Effector CD8-positive, alpha-beta T cell (primary cell): ENCODE results near the gene MLKL.
A peak's percentile ranks its signal among the peaks of the same experiment; 100 is the strongest.
"Not testable (repeated sequence)": the region's sequence is repeated elsewhere in the genome, so short reads cannot be mapped to it uniquely, and the experiment has no call there.

Source experiments
- DNase-seq: peaks from one replicate; lab custom pipeline; 2025; lab: John Stamatoyannopoulos, UW

The MLKL gene

DNA sequence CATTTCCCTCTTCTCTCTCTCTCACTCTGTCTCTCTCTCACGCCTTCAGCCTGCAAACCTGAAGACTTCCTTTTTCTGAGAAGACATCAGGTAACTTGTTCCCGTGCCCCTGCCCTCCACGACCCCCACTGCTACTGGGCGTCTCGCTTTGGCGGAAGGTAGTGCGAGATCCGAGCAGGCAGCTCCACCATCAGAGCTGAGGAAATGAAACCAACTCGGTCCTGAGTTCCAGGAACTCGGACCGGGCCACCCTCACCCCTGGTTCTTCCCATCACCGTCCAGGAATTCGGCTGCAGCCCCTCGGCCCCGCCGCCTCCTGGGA, 585 bp downstream of the MLKL start:
- no peak for DNase-seq

DNA sequence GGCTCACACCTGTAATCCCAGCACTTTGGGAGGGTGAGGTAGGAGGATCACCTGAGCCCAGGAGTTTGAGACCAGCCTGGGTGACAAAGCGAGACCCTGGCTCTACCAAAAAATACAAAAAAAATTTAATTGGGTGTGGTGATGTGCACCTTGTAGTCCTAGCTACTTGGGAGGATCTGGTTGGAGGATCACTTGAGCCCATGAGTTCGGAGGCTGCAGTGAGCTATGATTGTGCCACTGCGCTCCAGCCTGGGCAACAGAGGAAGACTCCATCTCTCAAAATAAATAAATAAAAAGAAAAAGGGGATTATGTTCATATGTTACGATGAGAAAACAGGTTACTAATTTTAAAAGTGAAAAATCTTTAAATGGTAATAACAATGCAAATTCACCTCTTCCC, 996 bp downstream of the MLKL start:
- DNase-seq: no peak

DNA sequence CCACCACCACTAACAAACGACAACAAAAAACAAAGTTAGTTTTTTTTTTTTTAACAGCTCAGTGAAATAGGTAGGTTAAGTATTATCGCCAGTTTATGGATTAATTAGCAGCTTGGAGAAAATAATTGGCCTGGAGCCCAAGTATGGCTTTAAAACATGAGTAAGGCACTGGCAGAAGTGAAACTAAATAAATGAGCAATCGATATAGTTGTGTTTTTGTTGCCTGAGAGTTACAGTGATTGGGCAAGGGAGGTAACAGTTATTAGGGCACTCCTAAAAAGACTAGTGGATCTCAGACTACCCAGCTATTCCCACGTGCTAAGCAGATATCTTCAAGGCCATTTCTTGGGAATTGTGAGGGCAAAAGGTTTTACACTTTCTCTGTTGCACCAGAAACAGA, 2.4 kb downstream of the MLKL start:
- no peak for DNase-seq

DNA sequence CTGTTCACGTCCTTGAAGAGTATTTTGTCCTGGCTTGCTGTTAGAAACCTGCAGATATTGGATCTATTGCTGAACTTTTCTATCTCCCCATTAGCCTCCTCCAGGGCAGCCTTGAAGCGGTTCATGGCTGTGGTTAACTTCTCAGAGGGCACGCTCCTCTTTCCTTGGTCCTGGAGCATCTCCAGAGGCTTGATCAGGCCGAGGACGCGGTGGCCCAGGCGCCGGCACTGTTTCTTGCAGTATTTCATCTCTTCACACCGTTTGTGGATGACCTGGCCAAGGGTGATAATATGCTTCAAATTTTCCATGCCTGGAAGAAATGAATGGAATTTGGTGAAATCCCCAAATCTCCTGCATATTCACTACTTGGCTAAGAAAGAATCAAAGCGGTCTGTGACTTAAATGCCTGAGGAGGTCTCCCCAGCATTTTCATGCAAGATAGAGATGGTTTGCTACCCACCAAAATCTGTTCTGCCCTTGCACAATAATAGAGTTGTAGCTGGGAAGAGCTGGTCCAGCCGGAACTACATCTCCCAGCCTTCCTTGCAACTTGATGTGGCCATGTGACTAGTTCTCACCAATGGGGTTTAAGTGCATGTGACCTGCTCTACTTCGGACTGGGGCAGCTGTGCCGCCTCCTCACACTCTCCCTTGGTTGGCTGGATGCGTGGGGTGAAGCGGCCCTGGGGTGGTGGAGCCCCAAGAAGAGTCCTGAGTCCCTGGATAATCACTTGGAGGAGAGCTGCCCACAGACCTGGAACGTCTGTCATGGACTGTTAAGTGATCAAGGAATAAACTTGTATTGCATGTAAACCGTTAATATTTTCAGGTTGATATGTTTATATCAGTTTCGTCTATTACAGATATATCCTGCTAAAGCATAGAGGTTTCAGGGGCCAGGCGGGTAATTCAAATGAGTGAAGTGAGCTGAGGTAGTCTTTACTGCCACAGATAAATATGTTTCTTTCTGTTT, 4.9 kb downstream of the MLKL start:
- DNase-seq: peak; percentile 39

DNA sequence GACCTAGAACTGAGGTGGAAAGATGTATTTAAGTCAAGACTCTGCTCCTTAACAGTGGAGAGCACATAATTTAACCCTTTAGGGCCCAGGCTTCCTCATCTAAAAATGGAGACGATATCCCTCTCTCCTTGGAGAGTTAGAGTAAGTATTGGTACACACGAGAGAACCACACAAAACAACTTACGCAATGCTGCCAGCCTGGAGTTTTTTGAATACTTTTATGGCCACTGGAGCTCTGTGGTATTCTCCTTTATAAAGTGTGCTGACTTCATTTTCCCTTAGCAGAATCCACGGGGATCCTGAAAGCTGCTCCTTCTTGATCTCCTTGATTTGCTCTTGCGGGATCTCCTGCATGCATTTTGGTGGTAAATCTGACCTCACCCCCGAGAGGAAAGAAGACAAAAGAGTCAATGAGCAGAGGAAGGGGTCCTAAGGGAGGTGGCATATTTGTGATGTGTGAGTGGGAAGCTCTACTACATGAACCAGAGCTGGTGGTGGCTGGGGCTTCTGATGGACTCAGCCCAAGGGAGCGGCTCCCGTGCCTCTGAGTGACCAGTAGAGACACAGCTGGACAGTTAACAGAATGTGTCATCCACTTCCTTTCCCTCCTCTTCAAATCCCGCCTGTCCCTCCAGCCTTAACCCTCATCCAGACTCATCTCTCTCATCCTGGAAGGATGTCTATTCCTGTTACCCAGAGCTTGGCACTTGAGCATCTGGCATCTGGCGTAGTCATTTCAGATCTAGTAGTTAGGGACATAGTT, 9.4 kb downstream of the MLKL start:
- no peak for DNase-seq

DNA sequence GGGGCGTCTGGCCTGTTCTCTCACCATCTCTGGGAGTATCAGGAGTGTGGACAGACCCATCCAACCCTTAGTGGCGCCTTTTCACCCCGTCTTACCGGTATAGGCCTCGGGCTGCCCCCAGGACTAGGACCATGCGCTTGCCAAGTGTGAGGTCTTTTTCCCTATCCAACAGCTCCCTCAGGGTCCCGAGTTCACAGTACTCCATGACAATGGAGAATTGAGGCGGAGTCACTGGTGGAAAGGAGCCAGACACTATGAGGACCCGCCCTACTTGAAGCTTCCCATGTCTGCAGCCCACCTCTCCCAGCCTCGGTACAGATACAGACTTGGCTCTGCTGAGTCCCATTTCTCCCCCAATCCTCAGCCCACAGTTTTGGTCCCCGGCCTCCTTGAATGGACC, 18.1 kb downstream of the MLKL start:
- no peak for DNase-seq

DNA sequence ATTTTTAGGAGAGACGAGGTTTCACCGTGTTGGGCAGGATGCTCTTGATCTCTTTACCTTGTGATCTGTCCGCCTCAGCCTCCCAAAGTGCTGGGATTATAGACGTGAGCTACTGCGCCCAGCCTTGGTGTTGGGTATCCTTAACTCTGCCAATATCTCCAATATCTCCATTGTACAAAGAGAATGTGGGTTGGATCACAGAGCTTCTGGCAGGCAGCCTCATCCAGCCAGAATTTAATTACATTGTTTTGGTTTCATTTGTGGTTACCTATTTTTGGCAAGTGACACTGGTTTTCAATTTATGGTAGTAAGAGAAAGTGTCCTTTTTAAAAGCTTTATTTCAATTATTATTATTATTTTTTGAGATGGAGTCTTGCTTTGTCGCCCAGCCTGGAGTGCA, 20.0 kb downstream of the MLKL start:
- DNase-seq: no peak

DNA sequence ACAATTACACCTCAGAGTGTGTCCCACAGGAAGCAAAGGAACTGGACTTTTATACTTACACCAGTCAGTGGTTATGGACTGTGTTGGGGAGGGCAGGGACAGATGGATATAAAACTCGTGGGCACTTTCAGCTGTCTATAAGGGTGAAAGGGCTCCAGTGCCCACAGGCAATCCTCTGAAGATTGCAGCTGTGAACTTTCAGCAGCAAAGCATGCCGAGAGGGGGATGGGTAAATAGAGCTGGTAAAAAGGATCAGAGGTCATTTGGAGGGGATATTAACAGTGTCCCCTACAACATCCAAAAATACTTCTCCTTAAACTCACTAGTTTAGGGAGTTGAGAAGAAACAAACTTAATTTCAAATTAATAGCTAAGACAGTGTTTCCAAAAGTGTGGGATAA, 20.7 kb downstream of the MLKL start:
- DNase-seq: no peak

DNA sequence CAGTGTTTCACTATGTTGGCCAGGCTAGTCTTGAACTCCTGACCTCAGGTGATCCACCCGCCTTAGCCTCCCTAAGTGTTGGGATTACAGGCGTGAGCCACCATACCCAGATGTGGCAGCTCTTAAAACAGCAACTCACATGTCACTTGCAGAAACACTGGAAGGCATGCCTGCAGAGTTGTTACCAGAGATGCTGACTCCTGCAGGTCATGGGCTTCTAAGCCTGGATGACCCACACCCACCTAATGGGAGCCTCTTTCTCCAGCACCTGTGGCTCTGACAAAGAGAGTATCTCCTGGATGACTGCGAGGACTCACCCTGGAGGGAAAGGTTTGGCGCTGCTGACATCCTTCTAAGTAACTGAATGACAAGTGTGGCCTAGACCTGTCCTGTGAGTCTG, 22.8 kb downstream of the MLKL start:
- no peak for DNase-seq

DNA sequence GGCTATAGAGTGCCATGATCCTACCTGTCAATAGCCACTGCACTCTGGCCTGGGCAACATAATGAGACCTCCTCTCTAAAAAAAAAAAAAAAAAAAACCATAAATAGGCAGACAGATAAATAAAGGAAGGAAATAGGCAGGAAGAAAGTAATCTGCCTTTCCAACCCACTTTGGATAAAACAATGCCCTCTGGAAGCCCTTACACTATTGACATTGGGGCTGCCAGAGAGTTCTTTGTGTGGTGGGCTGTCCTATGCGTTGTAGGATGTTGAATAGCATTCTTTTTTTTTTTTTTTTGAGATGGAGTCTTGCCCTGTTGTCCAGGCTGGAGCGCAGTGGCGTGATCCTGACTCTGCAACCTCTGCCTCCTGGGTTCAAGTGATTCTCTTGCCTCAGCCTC, 26.8 kb downstream of the MLKL start:
- no peak for DNase-seq

DNA sequence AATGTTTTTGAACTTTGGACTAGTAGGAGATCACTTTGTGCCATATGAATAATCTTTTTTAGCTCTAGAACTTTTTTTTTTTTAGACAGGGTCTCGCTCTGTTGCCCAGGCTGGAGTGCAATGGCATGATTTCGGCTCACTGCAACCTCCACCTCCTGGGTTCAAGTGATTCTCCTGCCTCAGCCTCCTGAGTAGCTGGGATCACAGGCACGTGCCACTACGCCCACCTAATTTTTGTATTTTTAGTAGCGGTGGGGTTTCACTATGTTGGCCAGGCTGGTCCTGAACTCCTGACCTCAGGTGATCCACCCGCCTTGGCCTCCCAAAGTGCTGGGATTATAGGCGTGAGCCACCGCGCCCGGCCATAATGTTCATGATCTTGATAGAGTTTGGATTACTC, 31.8 kb downstream of the MLKL start:
- not testable (repeated sequence) for DNase-seq

DNA sequence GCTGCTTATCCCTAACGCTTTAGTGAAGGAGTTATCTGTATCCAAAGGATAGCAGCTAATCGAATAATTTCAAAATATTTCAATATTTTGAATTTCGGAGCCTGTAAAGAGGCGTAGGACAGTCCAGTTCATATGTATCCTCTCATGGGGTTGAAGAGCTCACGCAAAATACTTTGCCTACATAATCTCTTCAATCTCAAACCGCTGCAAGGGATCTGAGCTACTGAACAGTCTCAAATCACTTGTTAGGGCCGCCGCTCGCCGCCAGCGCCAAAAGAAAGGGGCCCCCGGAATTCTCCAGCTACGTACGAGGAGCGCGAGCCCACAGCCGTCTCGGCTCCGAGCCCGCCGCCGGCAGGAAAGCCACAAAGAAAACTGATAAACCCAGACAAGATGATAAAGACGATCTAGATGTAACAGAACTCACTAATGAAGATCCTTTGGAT, 33.4 kb downstream of the MLKL start:
- DNase-seq: peak; percentile 3

DNA sequence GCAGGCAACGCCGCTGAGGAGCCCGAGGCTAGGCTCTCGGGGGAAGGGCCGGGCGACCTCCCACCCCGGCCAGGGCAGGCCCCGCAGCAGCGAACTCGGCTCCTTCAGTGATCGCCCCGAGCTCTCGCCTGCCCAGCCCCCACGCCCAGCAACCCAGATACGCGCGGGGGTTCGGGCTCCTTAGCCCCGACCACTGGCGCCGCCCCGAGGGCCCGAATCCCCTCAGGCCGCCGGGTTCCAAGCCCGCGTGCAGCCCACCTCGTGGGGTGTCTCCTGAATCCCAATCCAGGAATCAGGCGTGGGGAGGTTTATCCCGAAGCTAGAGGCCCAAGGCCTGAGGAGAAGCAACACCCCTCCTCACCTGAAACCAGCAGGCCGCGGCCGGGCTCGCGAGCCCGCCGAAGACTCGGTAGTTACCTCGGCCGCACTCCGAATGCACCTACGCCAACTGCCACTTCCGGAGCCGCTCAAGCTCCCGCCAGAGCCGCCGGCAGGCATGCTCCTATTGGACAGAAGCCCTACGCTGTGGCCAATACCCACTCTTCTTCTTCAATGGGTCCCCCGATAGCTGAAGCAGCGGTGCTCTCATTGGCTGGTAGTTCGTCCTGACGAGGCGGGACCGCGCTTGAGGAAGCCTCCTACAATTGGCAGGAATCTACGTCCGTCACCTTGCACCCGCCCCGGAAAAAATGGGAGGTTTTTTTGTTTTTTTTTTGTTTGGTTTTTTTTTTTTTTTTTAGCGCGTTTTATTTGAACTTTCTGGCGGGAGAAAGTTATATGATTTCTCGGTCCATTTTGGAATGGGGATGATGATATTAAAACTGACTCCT, 34.0 kb downstream of the MLKL start, which contains the start of gene RFWD3:
Gene RFWD3 (minus strand): TSS at position 453 of the 830 bp plus-strand sequence. CDS start 5,428 bp downstream, outside the sequence.
- DNase-seq: peak; percentile 95

DNA sequence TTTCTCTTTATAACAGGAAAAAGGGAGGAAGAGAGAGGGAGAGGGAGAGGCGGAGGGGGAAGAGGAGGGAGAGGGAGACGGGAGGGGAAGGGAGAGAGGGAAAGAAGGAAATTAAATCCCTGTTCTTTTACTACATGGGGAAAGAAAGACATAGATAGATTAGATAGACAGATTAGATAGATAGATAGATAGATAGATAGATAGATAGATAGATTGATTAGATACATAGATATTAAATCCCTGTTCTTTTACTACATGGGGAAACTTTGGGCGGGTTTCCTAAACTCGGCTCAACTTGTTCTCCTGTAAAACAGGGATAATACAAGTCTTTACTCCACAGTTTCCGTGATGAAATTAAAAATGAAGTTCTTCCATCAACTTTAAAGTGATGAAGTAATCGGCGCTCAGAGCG, 34.6 kb downstream of the MLKL start:
- no peak for DNase-seq

DNA sequence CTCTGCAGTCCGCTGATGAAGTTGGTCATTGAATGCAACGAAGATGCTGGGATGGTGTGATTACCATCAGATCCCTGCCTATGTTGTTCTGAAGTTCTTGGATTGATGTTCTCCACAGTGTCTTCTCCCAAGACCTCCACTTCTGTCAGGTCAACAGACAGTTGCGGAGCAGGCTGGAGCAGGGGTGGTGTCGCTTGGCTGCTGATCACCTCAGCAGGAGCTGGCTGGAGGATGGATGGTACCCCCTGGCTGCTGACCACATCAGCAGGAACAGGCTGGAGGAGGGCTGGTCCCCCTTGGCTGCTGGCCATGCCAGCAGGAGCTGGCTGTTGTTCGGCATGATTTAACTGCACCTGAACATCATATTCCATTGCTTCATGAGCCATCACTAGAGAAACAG, 39.6 kb downstream of the MLKL start:
- no peak for DNase-seq

DNA sequence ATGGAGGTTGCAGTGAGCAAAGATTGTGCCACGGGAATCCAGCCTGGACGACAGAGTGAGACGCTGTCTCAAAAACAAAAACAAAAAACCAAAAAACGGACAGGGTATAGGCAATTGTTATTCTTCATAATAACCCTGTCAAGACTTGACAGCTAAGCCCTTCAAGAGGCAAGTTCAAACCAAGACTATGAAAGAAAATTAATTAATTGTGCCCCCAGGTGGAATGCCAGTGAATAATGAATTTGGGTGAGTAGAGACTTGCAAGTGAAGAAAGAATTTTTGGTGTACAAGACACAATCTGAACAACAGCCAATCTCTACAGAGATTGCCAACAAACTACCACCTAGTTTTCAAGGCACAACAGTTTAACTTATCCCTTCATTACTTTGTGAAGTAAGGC, 40.3 kb downstream of the MLKL start:
- DNase-seq: no peak

DNA sequence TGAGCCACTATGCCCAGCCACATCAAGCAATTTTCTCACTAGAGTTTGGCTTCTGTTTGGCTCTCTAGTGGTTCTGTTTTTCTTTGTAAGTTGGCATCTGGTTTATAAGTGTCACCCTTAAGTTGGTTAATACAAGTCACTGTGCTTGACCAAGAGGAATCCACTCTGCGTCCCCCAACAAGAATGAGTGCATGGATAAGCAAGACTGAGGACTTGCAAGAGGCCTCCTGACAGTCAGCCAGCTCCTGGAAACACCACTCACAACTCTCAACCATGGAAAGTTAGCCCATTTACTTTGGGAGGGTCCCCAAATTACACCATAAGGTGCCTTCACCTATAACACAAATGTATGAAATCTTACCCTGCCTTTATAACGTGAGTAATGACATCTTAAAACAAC, 41.6 kb downstream of the MLKL start:
- DNase-seq: no peak

DNA sequence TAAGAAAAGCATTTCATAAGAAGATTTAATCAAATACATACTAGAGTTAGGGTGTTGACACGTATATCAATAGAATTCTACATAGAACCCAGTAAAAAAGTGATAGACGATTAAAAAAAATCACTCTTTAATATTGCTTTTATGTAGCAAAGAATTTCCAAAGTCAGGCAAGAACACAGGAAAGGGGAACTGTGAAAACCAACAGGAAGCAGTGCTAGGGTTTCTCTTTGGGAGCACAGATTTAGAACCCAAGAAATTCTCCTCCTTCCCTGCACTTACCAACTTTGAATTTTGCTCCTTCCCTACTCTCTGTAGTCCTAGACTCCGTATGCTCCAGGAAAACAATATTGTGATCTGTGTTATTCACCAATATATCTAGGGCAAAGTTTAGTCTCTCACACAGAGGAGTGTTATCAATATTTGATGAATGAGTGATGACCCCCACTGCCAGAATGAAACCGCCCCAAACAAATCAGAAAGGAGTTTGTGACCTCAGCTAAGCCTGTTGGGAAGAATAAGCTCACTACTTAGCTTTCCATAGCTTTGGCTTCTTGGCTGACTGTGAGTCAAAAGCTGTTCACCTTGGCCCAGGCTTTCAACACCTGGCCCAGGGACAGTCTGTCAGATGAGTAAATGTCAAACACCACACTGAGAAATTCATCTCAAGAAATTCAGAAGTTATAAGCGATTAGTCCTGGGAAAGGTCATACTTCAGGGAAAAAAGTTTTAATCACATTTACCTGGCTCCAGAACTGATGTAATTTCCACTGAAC, 42.6 kb downstream of the MLKL start:
- no peak for DNase-seq

DNA sequence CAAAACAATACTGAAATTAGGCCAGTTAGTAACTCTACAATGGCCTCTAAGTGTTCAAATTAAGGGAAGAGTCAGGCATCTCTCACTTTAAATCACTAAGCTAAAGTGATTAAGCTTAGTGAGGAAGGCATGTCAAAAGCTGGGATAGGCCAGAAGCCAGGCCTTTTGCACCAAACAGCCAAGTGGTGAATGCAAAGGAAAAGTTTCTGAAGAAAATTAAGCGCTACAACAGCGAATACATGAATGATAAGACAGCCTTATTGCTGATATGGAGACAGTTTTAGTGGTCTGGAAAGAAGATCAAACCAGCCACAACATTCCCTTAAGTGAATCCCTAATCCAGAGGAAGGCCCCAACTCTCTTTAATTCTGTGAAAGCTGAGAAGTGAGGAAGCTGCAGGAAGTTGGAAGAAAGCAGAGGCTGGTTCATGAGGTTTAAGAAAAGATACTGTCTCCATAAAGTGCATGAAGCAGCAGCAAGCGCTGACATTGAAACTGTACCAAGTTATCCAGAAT, 46.1 kb downstream of the MLKL start:
- DNase-seq: no peak

DNA sequence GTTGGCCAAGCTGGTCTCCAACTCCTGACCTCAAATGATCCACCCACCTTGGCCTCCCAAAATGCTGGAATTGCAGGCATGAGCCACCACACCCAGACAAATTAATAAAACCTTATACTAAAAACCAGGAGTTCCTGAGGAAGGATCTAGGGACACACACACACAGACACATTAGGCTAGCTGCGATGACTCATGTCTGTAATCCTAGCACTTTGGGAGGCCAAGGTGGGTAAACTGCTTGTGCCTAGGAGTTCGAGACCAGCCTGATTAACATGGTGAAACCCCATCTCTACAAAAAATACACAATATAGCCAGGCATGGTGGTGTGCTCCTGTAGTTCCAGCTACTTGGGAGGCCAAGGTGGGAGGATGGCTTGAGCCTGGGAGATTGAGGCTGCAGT, 47.8 kb downstream of the MLKL start:
- DNase-seq: not testable (repeated sequence)

DNA sequence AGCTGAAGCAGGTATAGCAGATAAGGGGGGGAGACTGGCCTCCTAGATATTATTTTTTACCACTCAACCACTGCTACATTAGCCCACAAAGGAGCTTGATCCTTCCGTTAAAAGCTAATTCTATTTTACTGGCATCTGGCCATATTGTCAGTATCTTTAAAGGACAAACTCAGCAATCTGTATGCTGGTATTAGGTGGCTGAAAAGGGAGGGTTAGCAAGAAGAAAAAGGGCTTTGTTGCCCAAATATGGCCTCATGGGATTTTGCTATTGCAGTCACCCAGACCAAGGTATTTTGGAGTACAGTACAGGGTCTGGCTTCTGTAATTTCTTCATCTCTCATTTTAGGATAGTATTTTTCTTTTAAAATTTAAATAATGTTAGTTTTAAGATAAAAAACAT, 48.4 kb downstream of the MLKL start:
- DNase-seq: no peak
